Left ventricle myocardium inferior (tissue), 1 donor: ENCODE results near the gene TMTC1. TPM values are rescaled to one million over a fixed set of nuclear protein-coding genes. Genes with fewer than 3 reads are reported as not detected.

Experiments
- DNase-seq: peaks from one replicate; pipeline ENCODE4 v3.0.0-alpha.2; 2020
- H3K27ac ChIP-seq: fragments of 200-600 bp; replicated peaks from 2 replicates; pipeline ENCODE4 v1.8.0; 2021
- H3K27me3 ChIP-seq: fragments of 200-600 bp; 2 replicates; pipeline ENCODE4 v1.8.0; 2021; ENCODE audit warnings: low read depth
- H3K36me3 ChIP-seq: fragments of 200-600 bp; 2 replicates; pipeline ENCODE4 v1.8.0; 2021
- H3K4me1 ChIP-seq: fragments of 200-600 bp; 2 replicates; pipeline ENCODE4 v1.8.0; 2021
- H3K4me3 ChIP-seq: fragments of 200-600 bp; 2 replicates; pipeline ENCODE4 v1.8.0; 2021; ENCODE audit warnings: mild to moderate bottlenecking, moderate library complexity
- H3K9me3 ChIP-seq: fragments of 200-600 bp; replicated peaks from 2 replicates; pipeline ENCODE4 v1.8.0; 2021
- intact Hi-C: fragments of 100-400 bp; cut with micrococcal nuclease; formaldehyde crosslinking; loops from one replicate; pipeline ENCODE4 v1.11.0; 2022
- total RNA-seq: library from RNA; stranded (reverse); fragmentation: NEBNext Ultra II Directional; extraction: Animal tissue kit (Norgen Biotek cat#: 25700); gene quantifications from one replicate; pipeline ENCODE4 v1.2.1, GENCODE V29; 2021
- TF ChIP-seq, protein P1 (sequence below): fragments of 200-600 bp; IDR thresholded peaks from 2 replicates; pipeline ENCODE4 v1.8.0; 2021; ENCODE audit warnings: antibody characterized with exemption, mild to moderate bottlenecking, borderline replicate concordance
- donor health status: DM: no; HTN: yes; CAD: no; lungs with severe emphysema.

Gene TMTC1
- total RNA-seq, 1 donor from 2014 or later = 38.4 TPM

DNA sequence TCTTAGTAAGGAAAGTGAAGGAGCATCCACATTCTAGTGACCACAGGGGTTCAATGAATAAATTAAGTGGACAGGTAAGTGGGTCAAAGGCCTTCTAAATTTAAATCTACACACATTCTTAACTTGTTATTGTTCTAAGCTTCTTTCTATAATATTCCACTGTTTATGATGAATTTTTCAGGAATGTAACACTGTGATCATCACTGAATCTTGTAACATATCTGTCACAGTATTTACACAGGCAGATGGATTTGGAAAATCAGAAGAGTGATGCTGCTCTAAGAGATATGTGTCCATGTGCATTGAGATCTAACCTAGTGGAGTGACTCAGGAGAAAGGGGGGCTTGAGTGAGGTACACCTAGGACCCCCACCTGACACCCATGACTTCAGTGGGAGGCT, 170.8 kb downstream of the TMTC1 start:
- TF ChIP-seq, protein P1, sequence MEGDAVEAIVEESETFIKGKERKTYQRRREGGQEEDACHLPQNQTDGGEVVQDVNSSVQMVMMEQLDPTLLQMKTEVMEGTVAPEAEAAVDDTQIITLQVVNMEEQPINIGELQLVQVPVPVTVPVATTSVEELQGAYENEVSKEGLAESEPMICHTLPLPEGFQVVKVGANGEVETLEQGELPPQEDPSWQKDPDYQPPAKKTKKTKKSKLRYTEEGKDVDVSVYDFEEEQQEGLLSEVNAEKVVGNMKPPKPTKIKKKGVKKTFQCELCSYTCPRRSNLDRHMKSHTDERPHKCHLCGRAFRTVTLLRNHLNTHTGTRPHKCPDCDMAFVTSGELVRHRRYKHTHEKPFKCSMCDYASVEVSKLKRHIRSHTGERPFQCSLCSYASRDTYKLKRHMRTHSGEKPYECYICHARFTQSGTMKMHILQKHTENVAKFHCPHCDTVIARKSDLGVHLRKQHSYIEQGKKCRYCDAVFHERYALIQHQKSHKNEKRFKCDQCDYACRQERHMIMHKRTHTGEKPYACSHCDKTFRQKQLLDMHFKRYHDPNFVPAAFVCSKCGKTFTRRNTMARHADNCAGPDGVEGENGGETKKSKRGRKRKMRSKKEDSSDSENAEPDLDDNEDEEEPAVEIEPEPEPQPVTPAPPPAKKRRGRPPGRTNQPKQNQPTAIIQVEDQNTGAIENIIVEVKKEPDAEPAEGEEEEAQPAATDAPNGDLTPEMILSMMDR = no peak
- Histone ChIP-seq H3K9me3 (no peaks in the 10 kb centered on the region), H3K27ac (no peak overlapping the region), H3K36me3 (peaks cover 11% of the 10 kb centered on the region), H3K4me3 (no peak overlapping the region), H3K4me1 (peaks cover 40% of the 10 kb centered on the region), H3K27me3 (no peaks in the 10 kb centered on the region)
- intact Hi-C loops = no loop called here
- DNase-seq = no peak

GRCh38 chr12:29611906-29612305, 171.8 kb downstream of the TMTC1 start:
- peaks cover 11% of the 10 kb centered on the region for H3K36me3 ChIP-seq
- DNase-seq = no peak

DNA sequence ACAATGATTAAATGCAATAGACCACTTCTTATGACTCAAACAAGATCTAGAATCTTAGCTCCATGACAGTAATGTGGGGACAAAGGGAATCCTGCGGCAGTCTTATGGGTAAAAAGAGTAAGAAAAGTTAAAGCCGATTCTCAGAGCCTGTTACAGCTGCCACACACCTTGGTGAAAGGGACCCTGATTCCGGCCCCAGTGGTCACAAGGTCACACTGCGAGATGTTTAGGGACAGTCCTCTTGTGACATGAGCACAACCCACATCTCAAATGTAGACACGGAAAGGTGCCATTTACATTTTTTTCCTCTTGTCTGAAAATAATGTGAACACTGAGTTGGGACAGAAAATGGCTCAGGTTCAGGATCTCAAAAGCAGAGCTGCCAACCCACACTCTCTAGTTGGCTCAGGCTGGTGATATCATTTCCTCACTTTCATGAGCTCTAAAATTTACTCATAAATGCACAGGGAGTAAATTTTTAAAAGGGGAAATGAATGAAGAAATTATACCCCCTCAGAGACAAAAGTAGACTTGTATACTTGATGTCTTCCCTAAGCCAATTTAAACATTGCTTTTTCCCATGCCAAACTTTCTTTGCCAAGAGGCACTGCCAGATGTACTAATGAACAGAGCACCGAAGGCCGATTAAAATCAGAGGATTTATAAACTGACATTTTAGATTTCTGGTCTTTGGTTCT, 173.1 kb downstream of the TMTC1 start:
- Histone ChIP-seq H3K4me1 (peaks cover 40% of the 10 kb centered on the region), H3K9me3 (no peaks in the 10 kb centered on the region), H3K27me3 (no peaks in the 10 kb centered on the region), H3K4me3 (no peak overlapping the region), H3K36me3 (peaks cover 11% of the 10 kb centered on the region), H3K27ac (no peak overlapping the region)
- intact Hi-C loops = no loop called here
- TF ChIP-seq, protein P1 = no peak
- DNase-seq = no peak

More at GRCh38 chr12:29611906-29612305, 171.8 kb downstream of the TMTC1 start:
- intact Hi-C loops = no loop called here
- Histone ChIP-seq H3K9me3 (no peaks in the 10 kb centered on the region), H3K4me1 (peaks cover 40% of the 10 kb centered on the region), H3K27ac (no peak overlapping the region), H3K27me3 (no peaks in the 10 kb centered on the region), H3K4me3 (no peak overlapping the region)
- TF ChIP-seq, protein P1 = no peak

GRCh38 chr12:29609431-29610215, 174.1 kb downstream of the TMTC1 start:
- Histone ChIP-seq H3K4me1 (peaks cover 40% of the 10 kb centered on the region), H3K36me3 (peaks cover 11% of the 10 kb centered on the region), H3K27ac (peak overlapping the region; percentile 9), H3K9me3 (no peaks in the 10 kb centered on the region), H3K27me3 (no peaks in the 10 kb centered on the region), H3K4me3 (no peak overlapping the region)
- intact Hi-C loops = no loop called here
- TF ChIP-seq, protein P1 = no peak
- DNase-seq = no peak

DNA sequence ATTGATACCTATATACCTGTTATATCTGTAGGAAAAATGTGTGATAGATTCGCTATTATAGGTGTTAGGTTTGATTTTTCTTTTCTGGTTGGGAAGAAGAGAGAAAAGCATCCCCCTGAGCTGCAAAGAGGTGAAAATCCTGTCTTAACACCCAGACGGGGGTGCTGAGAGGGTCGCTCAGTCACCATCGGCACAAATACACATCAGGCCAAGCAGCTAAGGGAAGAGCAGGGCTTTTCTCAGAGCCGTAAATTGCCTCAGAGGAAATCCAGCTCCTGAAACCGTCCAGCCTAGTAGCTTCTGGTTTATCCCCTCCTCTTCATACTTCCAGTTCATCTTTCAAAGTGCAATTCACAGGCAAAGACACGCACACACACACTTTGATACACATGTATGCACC, 175.2 kb downstream of the TMTC1 start:
- TF ChIP-seq, protein P1 = no peak
- Histone ChIP-seq H3K4me3 (no peak overlapping the region), H3K36me3 (peaks cover 17% of the 10 kb centered on the region), H3K9me3 (no peaks in the 10 kb centered on the region), H3K27ac (no peak overlapping the region), H3K4me1 (peaks cover 40% of the 10 kb centered on the region), H3K27me3 (no peaks in the 10 kb centered on the region)
- intact Hi-C loops = no loop called here
- DNase-seq = no peak
